Activated CD8-positive, alpha-beta memory T cell treated with anti-CD3 and anti-CD28 coated beads for 36 hours (primary cell): Measurements from ENCODE around the gene BPGM. TPM values are rescaled to one million over a fixed set of nuclear protein-coding genes. Genes with fewer than 3 reads are reported as not detected.
"Not testable (repeated sequence)": the region's sequence is repeated elsewhere in the genome, so short reads cannot be mapped to it uniquely, and the experiment has no call there.

Experiments used
- CTCF ChIA-PET: fragments of 350-600 bp; sonication (Branson Sonifier 250); formaldehyde crosslinking; loops from one replicate; lab custom pipeline; 2021; ENCODE audit warnings: antibody characterized with exemption; lab: Charles Lee
- POLR2A ChIA-PET: fragments of 350-600 bp; sonication (Branson Sonifier 250); formaldehyde crosslinking; loops from one replicate; lab custom pipeline; 2021; ENCODE audit warnings: antibody characterized with exemption; lab: Charles Lee
- total RNA-seq, 2 experiments: library from RNA; stranded (reverse); gene quantifications; one replicate each; pipeline ENCODE4 v1.2.3, GENCODE V29; 2021

BPGM gene
- total RNA-seq, 2 experiments from 2014 or later: 18.3 TPM

DNA sequence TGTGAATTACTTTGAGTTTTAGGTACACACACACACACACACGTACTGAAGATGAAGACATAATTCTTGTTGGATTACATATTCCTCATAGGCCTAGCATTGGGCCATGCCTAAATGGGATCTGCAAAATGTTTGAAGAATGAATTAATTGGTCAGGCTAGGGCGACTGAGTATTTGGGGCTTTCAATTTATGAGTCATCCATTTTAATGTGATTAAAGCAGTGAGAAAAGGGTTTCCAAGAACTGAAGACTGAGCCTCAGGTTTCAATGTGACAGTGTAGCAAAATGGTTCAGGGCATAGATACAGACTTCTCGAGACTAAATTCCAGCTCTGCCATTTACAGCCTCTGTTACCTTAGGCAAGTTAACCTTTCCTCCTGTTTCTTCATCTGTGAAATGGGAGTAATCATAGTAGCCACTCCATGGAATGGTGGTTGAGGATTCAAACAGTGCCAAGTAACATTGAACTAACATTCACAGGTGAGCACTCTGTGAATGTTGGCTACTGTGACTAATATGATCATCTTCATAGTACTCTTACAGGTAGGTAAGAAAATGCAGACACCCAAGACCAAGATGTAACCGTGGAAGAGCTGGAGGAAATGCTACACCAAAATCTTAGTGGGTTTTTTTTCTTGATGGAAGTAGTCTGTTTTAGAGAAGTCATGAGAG, 7.6 kb downstream of the BPGM start:
- ChIA-PET CTCF (no interaction called here), POLR2A (no interaction called here)

DNA sequence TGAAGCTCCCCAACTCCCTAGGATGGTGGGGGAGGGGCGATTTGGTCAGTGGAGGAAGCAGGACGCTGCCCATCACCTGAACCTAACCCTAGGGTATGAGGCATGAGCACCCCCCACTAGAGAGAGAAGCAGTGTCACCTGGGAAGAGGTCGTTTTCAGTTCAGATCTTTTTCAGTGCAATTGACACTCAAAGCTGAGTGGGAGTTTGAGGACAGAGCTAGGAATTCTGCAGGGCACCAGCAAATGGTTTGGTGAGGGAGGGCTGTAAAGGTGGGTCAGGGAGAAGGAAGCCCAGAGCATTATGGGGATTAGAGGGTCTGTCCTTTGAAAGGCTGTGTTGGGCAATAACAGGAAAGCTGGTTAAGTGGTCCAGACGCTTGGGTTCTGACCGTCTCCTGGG, 10.9 kb downstream of the BPGM start:
- POLR2A ChIA-PET: no interaction called here
- CTCF ChIA-PET: interaction anchor here (0.7 to 1.2 kb wide), 3 partner anchors 10 to 23 kb away, joined by 3 to 5 read pairs (median 4); no protein-coding TSS in a partner anchor

DNA sequence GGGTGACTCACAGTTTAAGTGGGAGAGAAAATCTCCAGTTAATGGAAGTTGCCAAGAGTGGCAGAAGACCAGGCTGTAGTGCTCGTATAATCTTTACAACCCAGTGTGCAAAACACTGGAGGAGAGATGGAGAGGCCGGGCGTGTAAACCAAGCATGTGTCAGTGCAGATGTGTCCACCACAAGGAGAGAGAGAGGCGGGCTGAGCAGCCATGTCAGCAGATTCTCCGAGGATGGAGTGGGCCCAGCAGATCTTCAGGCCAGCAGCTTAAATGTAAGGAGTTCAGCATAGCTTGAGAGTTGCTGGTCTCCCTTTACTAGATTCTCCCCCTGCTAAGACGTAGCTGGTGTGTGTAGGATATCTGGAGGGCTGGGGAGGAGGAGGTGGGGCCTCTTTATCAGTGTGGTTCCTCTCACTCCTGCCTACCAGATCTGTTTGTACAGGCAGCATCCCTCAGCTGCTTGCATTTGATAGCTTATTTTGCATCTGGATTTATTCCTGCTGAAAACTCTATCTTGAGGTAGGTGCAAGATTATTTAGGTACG, 13.7 kb downstream of the BPGM start:
- CTCF ChIA-PET: no interaction called here
- POLR2A ChIA-PET: no interaction called here

GRCh38 chr7:134660961-134661376, 14.3 kb downstream of the BPGM start:
- ChIA-PET POLR2A (no interaction called here), CTCF (no interaction called here)

- POLR2A ChIA-PET: no interaction called here
- CTCF ChIA-PET: no interaction called here
Observed at GRCh38 chr7:134662166-134662870, 15.7 kb downstream of the BPGM start.

GRCh38 chr7:134662871-134663205, 16.2 kb downstream of the BPGM start:
- ChIA-PET POLR2A (no interaction called here), CTCF (no interaction called here)

GRCh38 chr7:134665045-134665444, 18.4 kb downstream of the BPGM start:
- POLR2A ChIA-PET, CTCF ChIA-PET: not testable (repeated sequence)

GRCh38 chr7:134667899-134668298, 21.2 kb downstream of the BPGM start:
- CTCF ChIA-PET: no interaction called here
- POLR2A ChIA-PET: no interaction called here

DNA sequence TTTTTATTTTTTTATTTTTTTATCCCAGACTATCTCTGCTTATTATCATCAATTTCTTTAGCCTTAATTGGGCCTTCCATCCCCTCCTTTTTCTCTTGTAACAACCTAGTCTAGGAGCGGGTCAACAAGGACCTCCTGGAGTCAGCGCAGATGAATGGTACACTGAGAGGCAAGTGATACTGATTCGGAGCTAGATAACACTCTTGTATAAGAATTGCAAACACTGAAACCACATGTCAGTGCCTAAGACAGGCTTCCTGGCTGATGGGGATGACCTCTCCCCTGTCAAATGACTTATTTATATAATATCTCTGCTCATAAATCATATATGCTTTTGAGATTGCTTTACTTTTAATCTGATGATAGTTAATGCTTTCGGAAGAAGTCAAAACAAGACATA, 22.7 kb downstream of the BPGM start:
- POLR2A ChIA-PET: interaction anchor here (0.6 kb wide), 1 partner anchor 29 kb away, joined by 4 read pairs; no protein-coding TSS in a partner anchor

GRCh38 chr7:134669845-134670373, 23.3 kb downstream of the BPGM start:
- ChIA-PET POLR2A (no interaction called here), CTCF (interaction anchor here (0.6 to 1.5 kb wide), 4 partner anchors 11 to 40 kb away, joined by 3 read pairs; partner anchors contain the start of gene BPGM)

More for the DNA sequence above, 22.7 kb downstream of the BPGM start:
- CTCF ChIA-PET: interaction anchor here (0.6 to 1.5 kb wide), 5 partner anchors 10 to 41 kb away, joined by 3 read pairs; no protein-coding TSS in a partner anchor

DNA sequence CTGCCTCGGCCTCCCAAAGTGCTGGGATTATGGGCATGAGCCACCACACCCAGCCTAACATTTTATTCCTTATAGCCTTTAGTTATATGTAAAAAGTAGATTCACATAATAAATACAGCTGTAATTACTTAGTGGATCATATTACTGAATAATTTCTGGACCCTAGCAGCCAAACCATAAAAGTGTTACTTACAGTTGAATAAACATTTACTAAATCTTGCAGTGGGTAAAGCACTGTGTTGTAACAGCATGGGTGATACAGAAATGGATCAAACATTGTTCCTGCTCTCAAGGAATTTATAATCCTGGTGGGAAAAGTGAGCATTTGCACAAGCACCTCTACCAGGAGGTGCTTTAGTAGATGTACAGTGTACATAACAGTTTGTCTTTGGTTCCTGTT, 25.0 kb downstream of the BPGM start:
- POLR2A ChIA-PET: no interaction called here

DNA sequence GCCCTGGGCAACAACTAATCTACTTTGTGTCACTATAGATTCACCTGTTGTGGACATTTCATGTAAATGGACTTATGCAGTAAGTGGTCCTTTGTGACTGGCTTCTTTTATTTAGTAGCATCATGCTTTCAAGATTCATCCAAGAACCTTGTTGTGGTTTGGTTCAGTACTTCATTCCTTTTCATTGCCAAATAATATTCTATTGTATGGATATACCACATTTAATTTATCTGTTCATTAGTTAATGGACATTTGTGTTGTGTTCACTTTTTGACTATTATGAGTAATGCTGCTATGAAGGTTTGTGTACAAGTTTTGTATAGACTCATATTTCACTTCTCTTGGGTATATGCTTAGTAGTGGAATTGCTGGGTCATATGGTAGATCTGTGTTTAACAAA, 27.8 kb downstream of the BPGM start:
- POLR2A ChIA-PET: no interaction called here
- CTCF ChIA-PET: no interaction called here

More for the DNA sequence above, 25.0 kb downstream of the BPGM start:
- CTCF ChIA-PET: interaction anchor here (1.5 kb wide), 1 partner anchor 26 kb away, joined by 3 read pairs; the partner anchor contains the start of gene BPGM

DNA sequence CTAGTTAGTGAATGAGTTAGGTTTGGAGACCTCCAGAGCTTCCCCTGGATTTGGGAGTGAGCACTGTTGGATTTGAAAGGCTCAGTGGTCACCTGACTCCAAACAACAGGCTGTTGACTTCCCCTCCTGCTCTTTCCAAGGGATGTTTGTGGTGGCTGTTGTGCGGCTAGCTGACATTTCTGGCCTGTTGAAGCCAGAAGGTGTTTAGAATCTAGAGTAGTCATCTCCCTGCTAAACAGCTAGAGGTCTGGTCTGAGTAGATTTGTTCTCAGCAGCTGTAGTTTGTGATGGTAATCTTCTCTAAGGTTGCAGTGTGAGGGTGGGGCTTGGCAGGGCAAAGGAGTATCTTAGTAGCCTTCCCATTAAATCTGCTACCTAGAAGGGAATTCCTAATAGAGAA, 30.1 kb downstream of the BPGM start:
- CTCF ChIA-PET: no interaction called here

DNA sequence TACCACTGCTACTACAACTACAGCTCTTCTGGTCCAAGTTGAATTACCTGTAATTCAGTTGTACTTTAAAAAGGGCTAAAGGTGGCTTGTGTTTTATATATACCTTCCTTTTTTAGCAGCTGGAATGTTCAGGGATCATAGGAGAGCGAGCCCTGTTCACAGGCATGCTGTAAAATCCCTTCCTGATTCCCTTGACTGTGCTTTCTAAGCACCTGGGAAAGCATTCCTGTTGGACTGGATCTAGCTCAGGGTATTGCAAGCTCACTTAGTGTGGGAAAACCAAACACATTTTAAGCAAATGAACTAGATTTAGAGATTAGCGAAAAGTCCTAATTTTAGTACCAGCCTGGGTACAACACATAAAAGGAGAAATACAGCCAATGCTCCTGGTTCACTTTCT, 31.5 kb downstream of the BPGM start:
- POLR2A ChIA-PET: no interaction called here
- CTCF ChIA-PET: no interaction called here

More for the DNA sequence above, 30.1 kb downstream of the BPGM start:
- POLR2A ChIA-PET: no interaction called here

- ChIA-PET CTCF (no interaction called here), POLR2A (no interaction called here)
Observed at GRCh38 chr7:134679006-134679405, 32.4 kb downstream of the BPGM start.

GRCh38 chr7:134684165-134684564, 37.5 kb downstream of the BPGM start:
- POLR2A ChIA-PET: no interaction called here
- CTCF ChIA-PET: no interaction called here

- POLR2A ChIA-PET: no interaction called here
- CTCF ChIA-PET: no interaction called here
Observed at GRCh38 chr7:134685250-134685649, 38.6 kb downstream of the BPGM start.

- CTCF ChIA-PET: no interaction called here
- POLR2A ChIA-PET: no interaction called here
Observed at GRCh38 chr7:134686786-134687185, 40.1 kb downstream of the BPGM start.

- POLR2A ChIA-PET: not testable (repeated sequence)
- CTCF ChIA-PET: interaction anchor here (0.5 to 1.0 kb wide), 3 partner anchors 52 to 77 kb away, joined by 3 read pairs; no protein-coding TSS in a partner anchor
Observed at GRCh38 chr7:134689550-134689949, 42.9 kb downstream of the BPGM start.

DNA sequence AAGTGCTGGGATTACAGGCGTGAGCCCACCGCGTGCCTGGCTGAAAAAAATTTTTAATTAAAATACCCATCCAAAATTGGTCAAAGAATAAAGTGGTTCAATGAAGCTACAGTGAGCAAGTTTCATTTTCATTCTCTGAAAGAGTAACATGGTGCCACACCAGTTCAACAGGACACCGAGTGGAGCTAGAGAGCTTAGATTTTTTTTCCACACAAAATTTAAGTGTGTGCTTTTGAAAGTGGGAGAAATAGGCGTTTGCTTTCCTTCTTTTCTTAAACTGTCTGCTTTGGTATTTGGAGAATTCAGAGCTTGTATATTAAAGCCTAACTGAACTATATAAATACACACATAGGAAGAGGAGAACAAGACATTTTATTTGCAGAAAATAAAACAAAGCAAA, 43.4 kb downstream of the BPGM start:
- CTCF ChIA-PET: interaction anchor here (0.8 to 1.3 kb wide), 4 partner anchors 42 to 84 kb away, joined by 3 read pairs; no protein-coding TSS in a partner anchor

More for the DNA sequence above, 43.4 kb downstream of the BPGM start:
- POLR2A ChIA-PET: no interaction called here
